Liver (tissue), 3 donors: ENCODE data around the gene ADAMTS3.

Experiments
- CTCF ChIP-seq: fragments of 150-350 bp; IDR thresholded peaks from 2 replicates; pipeline ENCODE4 v1.5.1; 2017; ENCODE audit warnings: improper control_type of control experiment, low read depth, low read length; ENCODE audit not compliant: missing input control
- MAX ChIP-seq: IDR thresholded peaks from 2 replicates; pipeline ENCODE4 v1.6.1; 2016; ENCODE audit warnings: antibody characterized with exemption
- REST ChIP-seq: IDR thresholded peaks from 2 replicates; pipeline ENCODE4 v1.6.1; 2016; ENCODE audit warnings: antibody characterized with exemption, mild to moderate bottlenecking
- RXRA ChIP-seq, 2 donors: IDR thresholded peaks; 2 replicates each; pipeline ENCODE4 v1.6.1; 2017 to 2018; ENCODE audit warnings: antibody characterized with exemption in 2 of 2, mild to moderate bottlenecking in 1 of 2
- YY1 ChIP-seq: IDR thresholded peaks from 2 replicates; pipeline ENCODE4 v1.6.1; 2016; ENCODE audit warnings: antibody characterized with exemption, mild to moderate bottlenecking
- donor health status: healthy.
- donor health status: healthy.

- TF ChIP-seq CTCF (no peak), RXRA (IDR thresholded peaks at IDR 0.05) (no peak), MAX (no peak), YY1 (no peak), REST (no peak)
These were observed 224.6 kb downstream of the ADAMTS3 start for GRCh38 chr4:72344418-72344817.
